ENCODE results near the gene FAM9B. TPM values are rescaled to one million over a fixed set of nuclear protein-coding genes. Genes with fewer than 3 reads are reported as not detected.

Gene FAM9B
- polyA plus RNA-seq: 1 to 10 TPM in 1 of 3 donors, under 1 TPM in 1, not detected in 1; 0.20 to 2.5 TPM

- Mint-ChIP-seq H3K9me3 (no peaks in the 10 kb centered on the region), H3K4me3 (no peak within 1 kb of the TSS), H3K27me3 (ENCODE audit: low read depth in 3 of 3) (peaks cover 0 to 5% (median 1%) of the 10 kb centered on the region in 3 donors), H3K4me1 (peaks cover 0 to 3% of the 10 kb centered on the region in 2 donors), H3K27ac (no peak within 1 kb of the TSS), H3K36me3 (no peaks in the 10 kb centered on the region)
- no peak for DNase-seq
Measured at GRCh38 chrX:9033989-9034388, at the start of gene FAM9B. Gene FAM9B, minus strand, starts transcription at chrX:9034127. Its CDS starts 1,141 bp downstream, at chrX:9032986.

GRCh38 chrX:9081271-9081670, 47.3 kb upstream of the FAM9B start:
- peaks cover 0 to 3% (median 0%) of the 10 kb centered on the region in 3 donors for H3K36me3 Mint-ChIP-seq
- no peaks in the 10 kb centered on the region for H3K4me1 Mint-ChIP-seq
- H3K4me3 Mint-ChIP-seq: no peak overlapping the region
- no peak overlapping the region for H3K27ac Mint-ChIP-seq
- no peak for DNase-seq
- H3K27me3 Mint-ChIP-seq (ENCODE audit: low read depth in 3 of 3): peaks cover 0 to 5% (median 5%) of the 10 kb centered on the region in 3 donors
- H3K9me3 Mint-ChIP-seq: peaks cover 0 to 2% (median 0%) of the 10 kb centered on the region in 6 donors

- DNase-seq: no peak
- H3K27me3 Mint-ChIP-seq (ENCODE audit: low read depth in 3 of 3): peaks cover 4 to 8% (median 8%) of the 10 kb centered on the region in 3 donors
- no peak overlapping the region for H3K4me3 Mint-ChIP-seq
- H3K4me1 Mint-ChIP-seq: no peaks in the 10 kb centered on the region
- H3K36me3 Mint-ChIP-seq: no peaks in the 10 kb centered on the region
- H3K9me3 Mint-ChIP-seq: no peaks in the 10 kb centered on the region
- no peak overlapping the region for H3K27ac Mint-ChIP-seq
Measured at GRCh38 chrX:9074326-9074725, 40.4 kb upstream of the FAM9B start.

- Mint-ChIP-seq H3K27ac (no peak overlapping the region), H3K9me3 (no peaks in the 10 kb centered on the region), H3K4me1 (no peaks in the 10 kb centered on the region), H3K4me3 (no peak overlapping the region), H3K27me3 (ENCODE audit: low read depth in 3 of 3) (peaks cover 4 to 9% (median 9%) of the 10 kb centered on the region in 3 donors), H3K36me3 (no peaks in the 10 kb centered on the region)
- no peak for DNase-seq
Measured at GRCh38 chrX:9072281-9072680, 38.4 kb upstream of the FAM9B start.

- Mint-ChIP-seq H3K4me1 (no peaks in the 10 kb centered on the region), H3K27me3 (ENCODE audit: low read depth in 3 of 3) (peaks cover 4 to 15% (median 9%) of the 10 kb centered on the region in 3 donors), H3K36me3 (no peaks in the 10 kb centered on the region), H3K4me3 (no peak overlapping the region), H3K27ac (no peak overlapping the region), H3K9me3 (no peaks in the 10 kb centered on the region)
- DNase-seq: no peak
Measured at GRCh38 chrX:9071031-9071650, 37.2 kb upstream of the FAM9B start.

- Mint-ChIP-seq H3K27me3 (ENCODE audit: low read depth in 3 of 3) (peaks cover 7 to 29% (median 9%) of the 10 kb centered on the region in 3 donors), H3K36me3 (no peaks in the 10 kb centered on the region), H3K27ac (no peak overlapping the region), H3K4me1 (no peaks in the 10 kb centered on the region), H3K4me3 (no peak overlapping the region), H3K9me3 (peaks cover 0 to 9% (median 1%) of the 10 kb centered on the region in 6 donors)
- no peak for DNase-seq
Measured at GRCh38 chrX:9069573-9069972, 35.6 kb upstream of the FAM9B start.

GRCh38 chrX:9064694-9065093, 30.8 kb upstream of the FAM9B start:
- Mint-ChIP-seq H3K4me1 (no peaks in the 10 kb centered on the region), H3K27me3 (ENCODE audit: low read depth in 3 of 3) (peaks cover 2 to 21% (median 3%) of the 10 kb centered on the region in 3 donors), H3K36me3 (no peaks in the 10 kb centered on the region), H3K4me3 (no peak overlapping the region), H3K9me3 (peaks cover 0 to 9% (median 1%) of the 10 kb centered on the region in 6 donors), H3K27ac (no peak overlapping the region)
- no peak for DNase-seq

- no peak overlapping the region for H3K27ac Mint-ChIP-seq
- no peak overlapping the region for H3K4me3 Mint-ChIP-seq
- H3K36me3 Mint-ChIP-seq: no peaks in the 10 kb centered on the region
- peaks cover 0 to 9% (median 1%) of the 10 kb centered on the region in 6 donors for H3K9me3 Mint-ChIP-seq
- DNase-seq: no peak
- H3K4me1 Mint-ChIP-seq: no peaks in the 10 kb centered on the region
- peaks cover 0 to 30% (median 3%) of the 10 kb centered on the region in 3 donors for H3K27me3 Mint-ChIP-seq (ENCODE audit: low read depth in 3 of 3)
Measured at GRCh38 chrX:9062641-9063040, 28.7 kb upstream of the FAM9B start.

- H3K4me3 Mint-ChIP-seq: no peak overlapping the region
- H3K27me3 Mint-ChIP-seq (ENCODE audit: low read depth in 3 of 3): peaks cover 1 to 8% (median 1%) of the 10 kb centered on the region in 3 donors
- DNase-seq: no peak
- H3K27ac Mint-ChIP-seq: no peak overlapping the region
- no peaks in the 10 kb centered on the region for H3K36me3 Mint-ChIP-seq
- no peaks in the 10 kb centered on the region for H3K9me3 Mint-ChIP-seq
- H3K4me1 Mint-ChIP-seq: no peaks in the 10 kb centered on the region
Measured at GRCh38 chrX:9055354-9055753, 21.4 kb upstream of the FAM9B start.

GRCh38 chrX:9052081-9052480, 18.2 kb upstream of the FAM9B start:
- Mint-ChIP-seq H3K27ac (no peak overlapping the region), H3K36me3 (no peaks in the 10 kb centered on the region), H3K4me1 (no peaks in the 10 kb centered on the region), H3K9me3 (no peaks in the 10 kb centered on the region), H3K27me3 (ENCODE audit: low read depth in 3 of 3) (peaks cover 0 to 1% (median 1%) of the 10 kb centered on the region in 3 donors), H3K4me3 (no peak overlapping the region)
- DNase-seq: no peak

GRCh38 chrX:9050331-9050730, 16.4 kb upstream of the FAM9B start:
- no peaks in the 10 kb centered on the region for H3K4me1 Mint-ChIP-seq

GRCh38 chrX:9048801-9049200, 14.9 kb upstream of the FAM9B start:
- H3K36me3 Mint-ChIP-seq: no peaks in the 10 kb centered on the region
- no peaks in the 10 kb centered on the region for H3K4me1 Mint-ChIP-seq
- H3K4me3 Mint-ChIP-seq: no peak overlapping the region
- no peak for DNase-seq
- no peaks in the 10 kb centered on the region for H3K9me3 Mint-ChIP-seq
- no peak overlapping the region for H3K27ac Mint-ChIP-seq
- peaks cover 0 to 3% (median 0%) of the 10 kb centered on the region in 3 donors for H3K27me3 Mint-ChIP-seq (ENCODE audit: low read depth in 3 of 3)

More at GRCh38 chrX:9050331-9050730, 16.4 kb upstream of the FAM9B start:
- no peaks in the 10 kb centered on the region for H3K36me3 Mint-ChIP-seq
- H3K27ac Mint-ChIP-seq: no peak overlapping the region
- no peaks in the 10 kb centered on the region for H3K9me3 Mint-ChIP-seq
- peaks cover 0 to 3% (median 0%) of the 10 kb centered on the region in 3 donors for H3K27me3 Mint-ChIP-seq (ENCODE audit: low read depth in 3 of 3)
- no peak for DNase-seq
- H3K4me3 Mint-ChIP-seq: no peak overlapping the region

- Mint-ChIP-seq H3K27ac (no peak overlapping the region), H3K4me3 (no peak overlapping the region), H3K9me3 (no peaks in the 10 kb centered on the region), H3K27me3 (ENCODE audit: low read depth in 3 of 3) (peaks cover 0 to 5% (median 1%) of the 10 kb centered on the region in 3 donors), H3K36me3 (no peaks in the 10 kb centered on the region), H3K4me1 (peaks cover 0 to 3% of the 10 kb centered on the region in 2 donors)
- no peak for DNase-seq
Measured at GRCh38 chrX:9038244-9038643, 4.3 kb upstream of the FAM9B start.

GRCh38 chrX:9037296-9037695, 3.4 kb upstream of the FAM9B start:
- H3K9me3 Mint-ChIP-seq: no peaks in the 10 kb centered on the region
- H3K27ac Mint-ChIP-seq: no peak overlapping the region

GRCh38 chrX:9033586-9033985, 341 bp downstream of the FAM9B start:
- Mint-ChIP-seq H3K36me3 (no peaks in the 10 kb centered on the region), H3K27ac (no peak overlapping the region), H3K27me3 (ENCODE audit: low read depth in 3 of 3) (peaks cover 0 to 5% (median 1%) of the 10 kb centered on the region in 3 donors), H3K4me3 (no peak overlapping the region), H3K9me3 (no peaks in the 10 kb centered on the region), H3K4me1 (peaks cover 0 to 3% of the 10 kb centered on the region in 2 donors)
- no peak for DNase-seq

More at GRCh38 chrX:9037296-9037695, 3.4 kb upstream of the FAM9B start:
- Mint-ChIP-seq H3K4me3 (no peak overlapping the region), H3K36me3 (no peaks in the 10 kb centered on the region), H3K27me3 (ENCODE audit: low read depth in 3 of 3) (peaks cover 0 to 5% (median 1%) of the 10 kb centered on the region in 3 donors), H3K4me1 (peaks cover 0 to 3% of the 10 kb centered on the region in 2 donors)
- DNase-seq: no peak
